GM21825 (cell line): ENCODE measurements around the gene HSPG2.
"Not testable (repeated sequence)": the region's sequence is repeated elsewhere in the genome, so short reads cannot be mapped to it uniquely, and the experiment has no call there.

Experiments used
- ATAC-seq: cut with Tn5 transposase; IDR thresholded peaks from one replicate; pipeline ENCODE4 v1.9.1; 2021; ENCODE audit warnings: mild to moderate bottlenecking, moderate library complexity; ENCODE audit not compliant: unreplicated experiment

HSPG2 gene

GRCh38 chr1:21956720-21957552, 19.8 kb upstream of the HSPG2 start:
- no peak for ATAC-seq

GRCh38 chr1:21955501-21956281, 18.6 kb upstream of the HSPG2 start:
- no peak for ATAC-seq

- ATAC-seq: no peak
These were observed 17.9 kb upstream of the HSPG2 start for GRCh38 chr1:21955058-21955457.

- no peak for ATAC-seq
These were observed 15.8 kb upstream of the HSPG2 start for GRCh38 chr1:21952786-21953520.

GRCh38 chr1:21951226-21951870, 14.2 kb upstream of the HSPG2 start:
- no peak for ATAC-seq

GRCh38 chr1:21950734-21951133, 13.6 kb upstream of the HSPG2 start:
- ATAC-seq: no peak

GRCh38 chr1:21946836-21947587, 9.9 kb upstream of the HSPG2 start:
- no peak for ATAC-seq

GRCh38 chr1:21944733-21945073, 7.6 kb upstream of the HSPG2 start:
- no peak for ATAC-seq

- not testable (repeated sequence) for ATAC-seq
These were observed 6.0 kb upstream of the HSPG2 start for GRCh38 chr1:21942959-21943640.

GRCh38 chr1:21942464-21942863, 5.4 kb upstream of the HSPG2 start:
- ATAC-seq: no peak

- ATAC-seq: no peak
These were observed 4.3 kb upstream of the HSPG2 start for GRCh38 chr1:21941370-21941769.

- no peak for ATAC-seq
These were observed 3.4 kb upstream of the HSPG2 start for GRCh38 chr1:21940492-21940891.

GRCh38 chr1:21939650-21940374, 2.7 kb upstream of the HSPG2 start:
- no peak for ATAC-seq

GRCh38 chr1:21938732-21939538, 1.8 kb upstream of the HSPG2 start:
- ATAC-seq: no peak

GRCh38 chr1:21937372-21938121, 437 bp upstream of the HSPG2 start:
- peak; percentile 58 for ATAC-seq

GRCh38 chr1:21936366-21937031, 611 bp downstream of the HSPG2 start:
- ATAC-seq: no peak

- no peak for ATAC-seq
These were observed 1.2 kb downstream of the HSPG2 start for GRCh38 chr1:21935891-21936365.
